Measurements from ENCODE around the gene AKR1B15.
"Not testable (repeated sequence)": the region's sequence is repeated elsewhere in the genome, so short reads cannot be mapped to it uniquely, and the experiment has no call there.

The AKR1B15 gene

DNA sequence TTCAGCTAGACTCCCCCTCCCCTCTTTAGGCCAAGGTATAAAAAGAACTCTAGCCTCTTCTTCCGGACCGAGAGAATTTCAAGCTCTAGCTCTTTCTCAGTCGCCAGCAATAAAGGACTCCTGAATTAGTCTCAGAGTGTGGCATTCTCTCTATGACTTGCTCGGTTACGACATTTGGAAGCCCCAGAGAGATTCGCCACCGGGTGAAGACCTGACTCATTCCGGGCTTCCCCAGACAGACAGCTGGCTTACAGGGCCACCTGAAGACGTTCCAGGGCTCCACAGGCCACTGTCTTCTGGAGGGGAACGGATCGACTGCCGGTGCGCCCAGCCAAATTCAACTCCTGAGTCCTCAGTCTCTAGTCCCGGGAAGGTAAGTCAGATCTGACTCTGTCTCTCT lies at the start of gene AKR1B15:
Gene AKR1B15, plus strand, starts transcription at position 234 of the 400 bp plus-strand sequence. CDS start 15,510 bp downstream, outside the sequence.
- DNase-seq = no peak

DNA sequence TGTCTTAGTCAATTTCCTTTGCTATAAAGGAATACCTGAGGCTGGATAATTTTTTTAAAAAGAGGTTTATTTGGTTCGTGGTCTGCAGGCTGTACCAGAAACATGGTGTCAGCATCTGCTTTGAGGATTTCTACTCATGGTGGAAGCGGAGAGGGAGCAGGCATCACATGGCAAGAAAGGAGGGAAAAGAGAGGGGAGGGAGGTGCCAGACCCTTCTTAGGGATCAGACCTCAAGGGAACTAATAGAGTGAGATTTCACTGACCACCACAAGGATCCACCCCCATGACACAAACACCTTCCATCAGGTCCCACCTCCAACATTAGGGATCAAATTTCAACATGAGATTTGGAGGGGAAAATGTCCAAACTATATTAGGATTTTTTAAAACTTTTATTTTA lies 48.5 kb upstream of the AKR1B15 start:
- DNase-seq = no peak

DNA sequence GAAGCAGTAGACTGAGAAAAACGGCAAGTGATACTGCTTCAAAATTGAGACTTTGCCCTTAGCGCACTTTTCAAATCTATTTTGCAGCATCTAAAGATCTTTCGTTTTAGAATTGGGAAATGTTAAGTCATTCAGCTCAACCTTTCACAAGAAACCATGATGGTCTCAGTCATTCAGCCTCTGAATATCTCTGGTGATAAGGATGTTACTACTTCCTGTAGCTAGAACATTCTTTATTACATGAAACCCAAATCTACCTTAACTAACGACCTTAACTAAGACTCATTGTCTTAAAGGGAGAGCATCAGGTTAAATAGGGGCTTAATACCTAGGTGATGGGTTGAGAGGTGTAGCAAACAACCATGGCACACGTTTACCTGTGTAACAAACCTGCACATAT lies 47.9 kb upstream of the AKR1B15 start:
- DNase-seq = no peak

DNA sequence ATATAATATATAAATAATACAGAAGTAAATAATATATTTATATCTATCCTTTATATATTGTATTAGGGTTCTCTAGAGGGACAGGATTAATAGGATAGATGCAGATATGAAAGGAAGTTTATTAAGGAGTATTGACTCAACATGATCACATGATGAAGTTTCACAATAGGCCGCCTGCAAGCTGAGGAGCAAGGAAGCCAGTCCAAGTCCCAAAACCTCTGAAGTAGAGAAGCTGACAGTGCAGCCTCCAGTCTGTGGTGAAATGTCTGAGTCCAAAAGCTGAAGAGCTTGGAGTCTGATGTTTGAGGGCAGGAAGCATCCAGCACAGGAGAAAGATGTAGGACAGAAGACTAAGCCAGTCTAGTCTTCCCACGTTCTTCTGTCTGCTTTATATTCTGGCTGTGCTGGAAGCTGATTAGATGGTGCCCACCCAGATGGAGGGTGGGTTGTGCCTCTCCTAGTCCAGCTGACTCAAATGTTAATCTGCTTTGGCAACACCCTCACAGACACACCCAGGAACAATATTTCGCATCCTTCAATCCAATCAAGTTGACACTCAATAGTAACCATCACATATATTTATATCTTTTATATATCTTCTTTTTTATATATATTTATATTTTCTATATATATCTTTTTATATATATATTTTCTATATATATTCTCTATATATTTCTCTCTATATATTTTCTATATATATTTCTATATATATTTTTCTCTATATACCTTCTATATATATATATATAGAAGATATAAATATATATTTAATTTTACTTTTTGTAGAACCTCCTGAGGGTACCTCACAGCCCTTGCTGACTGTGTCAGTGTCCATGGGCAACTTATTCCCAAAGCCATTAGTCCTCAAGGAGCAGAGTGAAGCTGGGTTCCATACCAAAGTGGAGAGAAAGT lies 46.2 kb upstream of the AKR1B15 start:
- no peak for DNase-seq

DNA sequence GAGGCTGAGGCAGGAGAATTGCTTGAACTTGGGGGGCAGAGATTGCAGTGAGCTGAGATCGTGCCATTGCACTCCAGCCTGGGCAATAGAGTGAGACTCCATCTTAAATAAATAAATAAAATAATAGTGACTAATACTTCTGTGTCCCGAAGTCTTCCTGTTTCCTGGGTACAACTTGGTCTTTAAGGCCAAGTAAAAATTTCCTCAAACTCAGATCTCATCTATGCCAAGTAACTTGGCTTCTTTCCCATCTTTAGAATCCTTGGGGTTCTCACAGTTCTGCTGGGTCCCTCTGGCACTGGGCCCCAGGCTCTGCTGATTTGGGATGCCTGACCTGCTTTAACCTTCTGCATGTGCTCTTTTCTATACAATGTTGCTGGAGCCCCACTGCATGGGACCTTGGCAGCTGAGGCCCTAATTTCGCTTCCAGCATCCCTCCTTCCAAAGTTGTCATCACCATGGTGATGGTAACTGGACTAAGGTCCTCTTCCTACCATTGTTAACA lies 44.2 kb upstream of the AKR1B15 start:
- DNase-seq = no peak

DNA sequence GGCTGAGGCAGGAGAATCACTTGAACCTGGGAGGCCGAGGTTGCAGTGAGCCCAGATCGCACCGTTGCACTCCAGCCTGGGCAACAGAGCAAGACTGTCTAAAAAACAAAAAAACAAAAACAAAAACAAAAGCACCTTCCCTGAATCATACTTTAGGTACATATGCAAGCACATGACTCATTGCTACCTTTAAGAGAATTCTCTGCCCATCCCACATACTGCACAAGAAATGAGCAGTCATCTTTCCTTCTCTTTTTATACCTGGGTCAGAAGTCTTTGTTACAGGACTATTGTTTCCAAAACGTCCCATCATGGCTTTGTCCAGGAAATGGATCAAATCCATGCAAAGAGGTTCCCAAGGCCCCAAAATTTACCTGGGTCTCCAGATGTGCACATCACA lies 43.1 kb upstream of the AKR1B15 start:
- no peak for DNase-seq

DNA sequence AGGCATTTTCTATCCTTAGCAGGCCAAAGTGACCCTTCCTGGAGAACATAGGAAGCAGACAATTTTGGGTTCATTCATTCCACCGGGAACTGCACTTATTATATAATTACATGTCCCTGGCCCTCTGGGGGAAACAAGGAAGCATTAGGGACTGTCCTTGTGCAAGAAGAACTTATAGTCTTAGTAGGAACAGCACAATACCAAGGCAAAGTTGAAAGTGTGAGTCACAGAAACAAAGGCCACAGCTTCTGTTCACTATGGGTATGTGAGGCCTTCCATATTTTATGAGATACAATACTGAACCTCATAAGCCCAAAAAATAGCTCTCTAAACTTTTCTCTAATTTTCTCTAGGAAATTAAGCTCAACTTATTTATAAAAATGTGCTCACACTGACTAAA lies 39.9 kb upstream of the AKR1B15 start:
- DNase-seq = no peak

DNA sequence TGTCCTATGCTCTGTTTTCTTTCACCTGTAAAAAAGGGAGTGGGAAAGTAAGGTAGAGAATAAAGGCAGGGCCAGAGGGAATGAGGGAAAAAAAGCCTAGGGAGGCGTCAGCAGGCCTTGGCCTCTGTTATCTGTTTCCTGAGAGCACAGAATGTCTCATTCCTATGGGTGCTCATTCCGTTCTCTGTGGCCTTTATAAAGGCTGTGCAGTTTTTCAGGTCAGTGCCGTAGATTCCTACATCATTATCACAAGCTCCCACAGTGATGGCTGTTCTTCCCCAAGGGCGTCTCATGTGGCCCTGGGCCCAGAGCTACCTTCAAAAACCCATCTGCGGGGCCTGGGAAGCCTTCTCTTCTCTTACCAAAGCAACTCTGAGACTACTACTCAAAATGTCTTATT lies 38.3 kb upstream of the AKR1B15 start:
- no peak for DNase-seq

DNA sequence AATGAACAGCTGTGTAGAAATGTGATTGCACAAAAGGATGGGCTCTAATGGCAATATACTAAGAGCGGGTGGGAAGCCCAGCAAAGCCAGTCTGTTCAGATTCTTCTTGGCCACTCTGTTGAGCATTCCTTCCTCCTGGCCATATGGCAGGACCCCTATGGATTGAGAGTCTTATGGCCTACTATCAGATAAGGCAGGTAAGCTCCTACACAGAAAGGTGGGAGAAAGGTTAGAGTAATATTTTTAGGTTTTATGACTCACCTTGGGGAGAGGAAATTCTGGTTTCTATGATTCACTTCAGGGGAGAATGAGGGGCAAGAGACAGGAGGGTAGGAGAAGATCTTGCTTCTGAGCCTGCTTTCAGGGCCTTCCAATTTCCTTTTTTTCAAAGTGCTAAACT lies 36.6 kb upstream of the AKR1B15 start:
- DNase-seq = no peak

DNA sequence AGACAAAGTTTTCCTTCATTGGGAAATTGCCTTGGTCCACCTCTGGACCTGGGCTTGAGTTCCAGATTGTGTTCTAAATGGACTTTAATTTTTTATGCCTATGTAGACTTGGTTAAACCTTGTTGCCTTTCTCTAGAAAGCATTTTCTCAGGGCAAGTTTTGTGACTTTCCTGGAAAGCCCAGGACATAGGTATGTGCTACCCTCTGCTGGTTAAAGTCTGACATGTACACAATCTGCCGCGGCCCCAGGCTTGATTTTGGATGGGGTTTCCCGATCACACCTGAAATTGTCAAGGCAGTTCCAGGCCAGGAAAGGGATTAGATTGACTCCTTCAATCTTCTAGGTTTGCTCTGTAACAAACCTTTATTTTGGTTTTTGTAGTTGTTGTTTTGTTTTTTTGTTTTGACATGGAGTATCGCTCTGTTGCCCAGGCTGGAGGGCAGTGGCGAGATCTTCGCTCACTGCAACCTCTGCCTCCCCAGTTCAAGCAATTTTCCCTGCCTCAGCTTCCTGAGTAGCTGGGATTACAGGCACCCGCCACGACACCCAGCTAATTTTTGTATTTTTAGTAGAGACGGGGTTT lies 35.6 kb upstream of the AKR1B15 start:
- DNase-seq = no peak

DNA sequence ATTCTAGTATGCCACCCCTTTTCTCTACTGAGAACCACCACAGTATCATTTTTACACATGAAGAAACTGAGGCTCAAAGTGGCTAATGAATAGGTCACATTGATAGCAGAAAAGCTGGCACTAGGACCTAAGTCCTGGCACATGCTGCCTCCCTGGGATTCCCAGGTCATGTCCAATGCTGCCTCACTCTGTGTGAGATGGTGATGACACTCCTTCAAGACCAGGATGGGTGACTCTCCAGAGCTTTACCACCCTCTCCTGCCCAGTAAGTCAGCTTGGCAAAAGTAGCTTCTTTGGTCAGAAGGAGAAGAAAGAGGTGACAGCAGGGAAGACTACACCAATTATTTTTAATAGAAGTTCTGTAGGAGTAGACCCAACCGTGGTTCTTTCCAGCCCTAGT lies 34.8 kb upstream of the AKR1B15 start:
- no peak for DNase-seq

DNA sequence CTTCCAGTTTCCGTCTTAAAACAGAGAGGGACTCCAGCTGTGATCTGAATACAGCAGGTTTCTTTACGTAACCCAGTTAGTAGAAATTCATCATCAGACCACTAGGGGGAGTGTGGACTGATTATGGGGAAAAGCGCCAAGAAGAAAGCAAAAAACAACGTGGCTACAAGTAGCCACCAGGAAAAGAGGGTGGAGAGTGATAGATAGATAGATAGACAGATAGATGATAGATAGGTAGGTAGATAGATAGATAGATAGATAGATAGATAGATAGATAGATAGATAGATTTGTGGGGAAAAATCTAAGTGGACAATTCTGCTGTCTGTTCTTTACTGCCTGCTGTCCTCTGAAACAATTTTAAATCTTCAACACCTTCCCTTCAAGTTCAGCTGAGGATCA lies 34.2 kb upstream of the AKR1B15 start:
- DNase-seq = no peak

DNA sequence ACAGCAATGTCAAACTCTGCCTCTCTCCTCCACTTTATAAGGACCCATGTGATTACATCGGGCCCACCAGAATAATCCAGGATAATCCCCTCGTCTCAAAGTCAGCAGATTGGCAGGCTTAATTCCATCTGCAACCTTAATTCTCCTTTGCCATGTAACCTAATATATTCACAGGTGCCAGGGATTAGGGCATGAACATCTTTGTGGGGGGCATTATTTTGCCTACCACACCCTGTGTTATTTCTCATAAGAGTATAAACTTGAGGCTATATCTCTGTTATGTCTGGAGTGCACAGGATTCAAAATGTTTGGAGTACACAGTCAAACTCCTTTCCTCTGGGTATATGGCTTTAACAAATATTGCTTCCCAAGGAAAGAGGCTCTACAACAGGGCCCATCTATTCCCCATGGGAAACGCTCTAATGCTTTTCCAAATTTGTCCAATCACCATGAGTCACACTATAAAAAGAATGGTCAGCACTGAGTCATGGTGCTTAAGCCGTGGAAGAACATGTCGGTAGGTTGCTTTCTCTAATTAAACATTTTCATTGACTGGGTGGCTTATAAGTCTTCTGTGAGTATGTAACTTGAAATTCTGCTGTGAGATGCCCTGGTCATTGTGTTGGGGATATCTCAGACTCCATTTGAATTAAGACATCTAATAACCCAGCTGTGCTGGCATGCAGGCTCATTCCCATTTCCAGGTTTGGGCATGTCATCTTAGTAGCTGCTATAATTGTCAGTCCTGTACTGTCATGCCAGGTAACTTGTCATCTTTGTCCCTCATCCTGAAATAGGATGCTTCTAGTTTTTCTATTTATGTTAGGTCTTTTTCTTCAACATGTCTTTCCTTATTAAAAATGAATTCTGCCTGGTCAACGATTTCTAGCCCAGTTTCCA lies 33.1 kb upstream of the AKR1B15 start:
- DNase-seq = no peak

DNA sequence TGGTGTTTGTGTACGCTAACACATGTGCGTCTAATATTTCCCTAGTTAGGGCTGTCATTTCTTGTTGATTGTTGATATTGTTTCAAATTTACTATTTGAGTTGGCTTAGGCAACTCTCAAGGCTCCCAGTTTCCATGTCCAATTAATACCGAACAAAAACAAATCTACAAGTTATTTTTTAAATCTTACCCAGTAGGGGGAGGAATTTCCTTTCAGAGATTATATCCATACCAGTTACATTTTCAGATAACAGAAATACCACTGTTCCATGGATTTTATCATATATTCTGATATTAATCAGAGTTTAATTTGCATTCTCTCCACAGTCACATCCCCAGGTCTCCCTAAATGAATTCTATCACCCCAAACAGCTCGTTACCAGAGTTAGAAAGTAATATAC lies 28.8 kb upstream of the AKR1B15 start:
- no peak for DNase-seq

DNA sequence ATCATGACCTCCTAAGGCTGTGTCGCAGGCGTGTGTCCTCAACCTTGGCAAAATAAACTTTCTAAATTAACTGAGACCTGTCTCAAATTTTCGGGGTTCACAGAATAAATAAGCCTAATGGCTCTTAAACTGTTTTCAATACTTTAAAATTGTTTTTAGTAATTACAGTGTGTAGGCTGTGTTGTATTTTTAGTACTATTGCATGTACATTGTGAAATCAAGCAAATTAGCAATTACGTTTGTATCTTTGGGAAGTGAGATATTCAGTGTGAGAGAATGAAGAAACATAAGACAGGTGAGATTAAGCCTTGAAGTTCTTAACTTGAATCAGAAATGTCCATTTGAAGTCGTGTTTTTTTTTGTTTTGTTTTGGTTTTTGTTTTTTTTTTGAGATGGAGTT lies 26.3 kb upstream of the AKR1B15 start:
- no peak for DNase-seq

DNA sequence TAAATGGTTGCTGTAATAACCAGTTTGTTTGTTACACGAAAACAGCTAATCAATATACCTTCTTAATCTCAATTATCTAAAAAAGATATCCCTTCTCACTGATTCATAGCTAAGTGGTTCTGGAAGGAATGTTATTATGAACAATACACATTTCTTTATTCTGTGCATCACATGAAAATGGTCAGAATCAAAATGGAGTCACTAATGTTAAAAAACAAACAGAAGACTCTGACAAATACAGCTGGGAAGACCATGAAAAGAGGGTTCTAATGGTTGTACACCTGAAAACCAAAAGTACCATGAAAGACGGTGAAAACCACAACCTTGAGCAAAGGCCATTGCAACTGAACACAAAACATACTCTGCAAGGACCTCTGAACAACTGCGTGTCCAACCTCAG lies 23.5 kb upstream of the AKR1B15 start:
- not testable (repeated sequence) for DNase-seq

DNA sequence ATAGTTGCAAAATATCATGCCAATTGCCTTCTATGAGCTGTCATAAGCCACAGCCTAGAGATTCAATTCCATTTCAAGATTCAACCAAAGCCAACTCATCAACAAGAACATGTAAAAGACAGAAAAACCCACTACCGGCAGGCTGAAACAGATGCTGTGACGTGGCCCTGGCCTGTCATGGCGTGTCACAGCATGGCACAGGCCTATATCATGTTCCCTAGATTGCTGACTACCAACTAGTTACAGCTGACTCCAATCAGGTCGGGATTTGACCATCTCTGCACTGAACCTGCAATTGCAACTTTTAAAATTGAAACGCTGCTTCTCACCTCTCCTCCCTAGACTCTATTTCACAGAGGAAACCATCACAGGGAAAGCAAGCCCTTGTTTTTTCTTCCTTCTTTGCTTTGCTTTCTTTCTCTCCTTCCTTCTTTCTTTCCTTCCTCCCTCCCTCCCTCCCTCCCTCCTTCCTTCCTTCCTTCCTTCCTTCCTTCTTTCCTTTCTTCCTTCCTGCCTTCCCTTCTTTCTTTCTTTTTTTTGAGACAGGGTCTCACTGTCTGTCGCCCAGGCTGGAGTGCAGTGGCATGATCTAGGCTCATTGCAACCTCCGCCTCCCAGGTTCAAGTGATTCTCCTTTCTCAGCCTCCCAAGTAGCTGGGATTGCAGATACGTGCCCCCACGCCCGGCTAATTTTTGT lies 22.2 kb upstream of the AKR1B15 start:
- DNase-seq = not testable (repeated sequence)

DNA sequence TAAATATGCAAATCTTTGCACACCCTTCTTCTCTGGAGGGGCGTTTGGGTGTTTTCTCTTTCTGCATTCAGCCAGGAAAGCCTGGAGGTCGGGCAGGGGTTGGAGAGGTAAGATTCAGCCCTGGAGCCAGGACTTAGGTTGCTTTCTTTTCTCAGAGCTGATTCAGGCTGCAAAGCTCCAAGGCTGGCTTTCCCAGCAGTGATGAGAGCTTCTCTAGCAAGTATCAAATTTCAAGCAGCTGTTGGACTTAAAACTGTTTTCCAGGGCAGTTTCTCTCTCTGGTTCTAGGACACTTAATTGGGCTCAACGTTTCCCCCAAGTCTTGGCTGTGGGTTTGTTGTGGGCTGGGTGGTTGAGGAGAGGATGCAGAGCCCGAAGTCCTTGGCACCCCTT lies 20.9 kb upstream of the AKR1B15 start:
- peak; percentile 58 for DNase-seq

DNA sequence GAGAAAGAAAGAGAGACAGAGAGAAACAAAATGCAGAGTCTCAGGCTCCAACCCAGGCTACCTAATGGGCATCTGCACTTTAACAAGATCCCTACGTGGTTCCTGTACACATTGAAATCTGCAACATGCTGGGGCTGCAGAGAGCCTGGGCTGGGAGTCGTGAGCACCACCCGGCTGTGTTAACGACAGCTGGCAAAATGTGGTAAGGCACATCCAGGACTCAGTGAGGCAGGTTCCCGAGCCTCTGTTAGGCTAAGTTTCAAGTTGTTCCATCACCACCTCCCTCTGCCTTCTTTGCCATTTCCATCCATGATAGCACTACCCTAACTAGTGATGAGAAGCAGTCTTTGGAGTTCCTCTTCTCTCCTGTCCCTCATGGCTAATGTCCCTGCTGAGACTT lies 20.2 kb upstream of the AKR1B15 start:
- no peak for DNase-seq

DNA sequence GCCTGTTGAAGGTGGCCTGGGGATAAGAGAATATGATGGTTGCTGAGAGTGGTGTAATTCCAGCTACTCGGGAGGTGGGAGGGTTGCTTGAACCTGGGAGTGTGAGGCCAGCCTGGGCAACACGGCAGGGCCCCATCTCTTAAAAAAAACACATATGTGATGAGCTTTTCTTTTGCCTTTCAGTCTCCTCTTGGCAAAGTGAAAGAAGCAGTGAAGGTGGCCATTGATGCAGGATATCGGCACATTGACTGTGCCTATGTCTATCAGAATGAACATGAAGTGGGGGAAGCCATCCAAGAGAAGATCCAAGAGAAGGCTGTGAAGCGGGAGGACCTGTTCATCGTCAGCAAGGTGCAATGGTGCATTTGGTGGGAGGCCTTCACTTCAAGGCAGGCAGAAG lies 18.4 kb upstream of the AKR1B15 start:
- no peak for DNase-seq

DNA sequence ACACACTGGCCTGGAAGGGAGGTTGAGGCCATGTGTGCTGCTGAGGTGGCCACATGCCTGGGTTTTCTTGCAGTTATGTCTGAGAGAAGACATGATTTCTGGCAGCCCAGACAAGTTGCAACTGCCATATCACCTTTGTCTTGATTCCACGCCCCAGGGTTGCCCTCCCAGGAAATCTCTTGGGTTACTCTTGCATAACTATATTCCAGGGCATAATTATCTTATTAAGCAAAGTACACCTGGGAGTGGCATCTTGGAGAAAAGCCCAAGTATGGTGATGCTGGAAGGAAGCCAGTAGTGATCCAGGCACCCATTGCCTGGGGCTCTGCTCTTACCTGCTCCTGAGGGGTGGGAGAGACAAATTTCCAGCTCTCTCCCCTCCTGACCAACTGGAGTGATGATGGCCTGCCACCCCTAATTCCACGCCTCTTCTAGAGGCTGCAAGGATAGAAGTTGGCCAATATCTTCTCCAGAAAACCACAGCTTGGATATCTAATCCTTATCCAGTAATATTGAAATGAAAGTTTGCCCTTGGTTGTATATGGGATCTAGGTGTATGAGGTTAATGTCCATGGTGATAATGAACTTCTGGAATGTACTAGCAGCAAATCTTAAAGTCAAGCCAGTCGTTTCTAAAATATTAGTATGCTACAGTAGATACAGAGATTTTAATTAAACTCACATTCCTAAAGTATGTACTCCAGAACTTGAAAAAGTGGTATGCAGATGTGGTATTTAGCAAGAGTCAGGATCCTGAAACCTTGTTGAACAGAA lies 16.5 kb upstream of the AKR1B15 start:
- DNase-seq = no peak

DNA sequence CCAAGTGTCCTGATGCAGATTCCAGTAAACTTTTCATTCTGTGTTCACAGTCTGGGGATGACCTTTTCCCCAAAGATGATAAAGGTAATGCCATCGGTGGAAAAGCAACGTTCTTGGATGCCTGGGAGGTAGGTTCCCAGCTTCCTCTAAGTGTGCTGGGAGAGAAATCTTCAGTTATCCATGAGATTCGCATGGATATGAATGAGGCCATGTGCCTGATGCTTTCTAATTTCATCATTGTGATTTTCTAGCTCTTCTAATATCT lies 16.0 kb upstream of the AKR1B15 start:
- DNase-seq = no peak

All from left hindlimb (tissue), 1 donor.